Measurements from ENCODE around the gene NFASC. TPM values are rescaled to one million over a fixed set of nuclear protein-coding genes. Genes with fewer than 3 reads are reported as not detected.

Gene NFASC
- 11.1 TPM for total RNA-seq
- long read RNA-seq, partial matches to known transcripts = 3 of 12 reads
- long read RNA-seq, other reads (novel, unspliced or antisense) = 9 of 12 reads

GRCh38 chr1:204870160-204870912 is at the start of gene NFASC:
TSS of gene NFASC (plus strand) at chr1:204870862. CDS start at chr1:204944316, 73,454 bp downstream.
- ATAC-seq (ENCODE audit: poor library complexity) (no peak), DNase-seq (no peak)
- intact Hi-C loops (cut with DNase I) = loop anchor here (5.0 kb wide), 1 partner anchor 43 kb away; no protein-coding TSS in a partner anchor

- DNase-seq = no peak
- no peak for ATAC-seq (ENCODE audit: poor library complexity)
- intact Hi-C loops (cut with DNase I) = no loop called here
Measured at GRCh38 chr1:204821476-204821875, 49.2 kb upstream of the NFASC start.

DNA sequence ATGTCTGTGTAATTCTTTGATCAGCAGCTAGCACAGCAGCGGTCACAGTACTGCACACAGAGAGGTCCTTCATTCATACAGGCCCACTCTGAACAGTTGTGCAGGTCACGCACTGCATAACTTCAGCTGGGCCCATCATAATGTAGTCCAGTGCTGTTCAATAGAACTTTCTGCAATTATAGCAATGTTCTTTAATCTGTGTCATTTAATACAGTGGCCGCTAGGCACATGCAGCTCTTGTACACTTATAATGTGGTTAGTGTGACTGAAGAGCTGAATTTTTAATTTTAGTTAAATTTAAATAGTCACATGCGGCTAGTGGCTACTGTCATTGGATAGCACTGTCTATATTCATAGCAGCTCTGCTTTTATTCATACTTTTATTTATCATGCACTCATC is 48.7 kb upstream of the NFASC start:
- no peak for ATAC-seq (ENCODE audit: poor library complexity)
- no peak for DNase-seq
- intact Hi-C loops (cut with DNase I) = no loop called here

GRCh38 chr1:204826970-204827369 is 43.7 kb upstream of the NFASC start:
- intact Hi-C loops (cut with DNase I) = loop anchor here (5.0 kb wide), 1 partner anchor 45 kb away; the partner anchor contains the start of gene NFASC
- ATAC-seq (ENCODE audit: poor library complexity) (no peak), DNase-seq (no peak)

GRCh38 chr1:204828352-204828850 is 42.3 kb upstream of the NFASC start:
- peak; percentile 84 for DNase-seq
- ATAC-seq (ENCODE audit: poor library complexity) = peak; percentile 98
- intact Hi-C loops (cut with DNase I) = loop anchor here (5.0 kb wide), 1 partner anchor 44 kb away; the partner anchor contains the start of gene NFASC

DNA sequence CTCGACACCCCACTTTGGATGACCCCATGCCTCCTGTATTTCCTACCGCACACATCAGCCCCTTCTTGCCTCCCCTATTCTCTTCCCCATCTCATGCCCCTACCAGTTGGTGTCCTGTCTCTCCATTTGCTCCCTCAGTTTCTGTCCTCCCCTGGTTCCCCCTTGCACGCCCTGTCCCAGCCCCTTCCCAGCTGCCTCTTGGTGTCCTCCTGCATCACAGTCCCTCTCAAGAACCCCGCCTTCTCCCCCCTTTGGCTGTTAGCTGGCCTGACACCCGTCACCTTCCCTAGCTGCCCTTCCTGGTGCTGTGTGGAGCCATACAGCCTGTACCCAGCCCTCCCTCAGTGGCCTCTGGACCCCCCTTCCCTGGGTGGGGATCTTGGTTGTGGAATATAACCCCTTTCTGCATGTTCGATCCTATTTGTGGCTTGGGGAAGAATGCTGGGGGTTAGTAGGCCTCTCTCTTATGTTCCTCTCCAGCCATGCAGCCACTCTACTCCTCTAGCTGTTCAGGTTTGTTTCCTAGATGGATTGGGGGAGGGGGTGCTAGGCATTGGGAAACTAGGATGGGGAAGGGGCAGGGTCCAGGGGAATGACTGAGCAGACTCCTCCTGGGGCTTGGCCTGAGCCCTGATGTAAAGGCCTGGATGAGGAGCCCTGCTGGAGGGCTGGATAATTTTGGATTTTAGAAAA is 41.4 kb upstream of the NFASC start:
- DNase-seq = no peak
- intact Hi-C loops (cut with DNase I) = loop anchor here (5.0 kb wide), 1 partner anchor 43 kb away; the partner anchor contains the start of gene NFASC
- no peak for ATAC-seq (ENCODE audit: poor library complexity)

GRCh38 chr1:204830747-204831146 is 39.9 kb upstream of the NFASC start:
- intact Hi-C loops (cut with DNase I) = no loop called here
- no peak for ATAC-seq (ENCODE audit: poor library complexity)
- DNase-seq = no peak

DNA sequence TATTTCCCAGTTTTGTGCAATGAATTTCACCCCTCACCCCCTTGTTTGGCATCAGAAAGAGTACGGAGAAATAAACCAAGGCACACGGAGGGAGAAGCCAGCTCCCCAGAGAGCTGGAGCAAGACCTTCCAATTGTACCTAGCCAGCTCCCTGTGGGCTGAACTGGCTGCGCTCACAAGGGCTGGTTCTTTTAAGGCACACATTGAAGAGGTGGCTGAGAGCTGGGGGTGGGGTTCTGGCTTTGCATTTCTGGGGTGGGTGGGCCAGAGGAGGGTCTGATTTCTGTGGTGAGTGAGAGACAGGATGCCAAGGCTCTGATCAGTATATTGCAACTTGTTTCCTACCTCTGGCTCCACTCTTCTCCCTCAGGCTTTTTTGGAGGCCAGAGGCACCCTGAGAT is 39.5 kb upstream of the NFASC start:
- ATAC-seq (ENCODE audit: poor library complexity) (no peak), DNase-seq (no peak)
- intact Hi-C loops (cut with DNase I) = no loop called here

- intact Hi-C loops (cut with DNase I) = no loop called here
- DNase-seq (no peak), ATAC-seq (ENCODE audit: poor library complexity) (no peak)
Measured at GRCh38 chr1:204834336-204834735, 36.3 kb upstream of the NFASC start.

DNA sequence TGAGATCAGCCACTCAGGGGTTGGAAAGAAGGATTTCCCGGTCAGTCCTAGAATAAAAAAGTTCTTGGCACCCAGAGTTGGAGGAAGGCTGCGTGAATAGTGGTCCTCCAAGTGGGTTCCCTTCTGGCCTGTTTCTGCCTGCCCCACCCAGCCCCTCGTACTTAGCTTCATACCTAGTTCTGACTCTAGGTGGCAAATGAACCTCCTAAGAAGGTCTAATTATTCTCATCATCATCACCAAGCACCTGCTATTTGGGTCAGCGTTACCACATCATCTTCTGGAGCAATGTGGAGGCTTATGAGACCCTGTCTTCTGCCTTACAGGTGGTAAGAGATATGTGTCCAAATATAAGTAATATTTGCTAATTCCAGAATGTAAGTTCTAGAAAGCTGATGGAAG is 35.9 kb upstream of the NFASC start:
- DNase-seq (no peak), ATAC-seq (ENCODE audit: poor library complexity) (no peak)
- intact Hi-C loops (cut with DNase I) = no loop called here

GRCh38 chr1:204835737-204836136 is 34.9 kb upstream of the NFASC start:
- no peak for ATAC-seq (ENCODE audit: poor library complexity)
- intact Hi-C loops (cut with DNase I) = no loop called here
- DNase-seq = no peak

DNA sequence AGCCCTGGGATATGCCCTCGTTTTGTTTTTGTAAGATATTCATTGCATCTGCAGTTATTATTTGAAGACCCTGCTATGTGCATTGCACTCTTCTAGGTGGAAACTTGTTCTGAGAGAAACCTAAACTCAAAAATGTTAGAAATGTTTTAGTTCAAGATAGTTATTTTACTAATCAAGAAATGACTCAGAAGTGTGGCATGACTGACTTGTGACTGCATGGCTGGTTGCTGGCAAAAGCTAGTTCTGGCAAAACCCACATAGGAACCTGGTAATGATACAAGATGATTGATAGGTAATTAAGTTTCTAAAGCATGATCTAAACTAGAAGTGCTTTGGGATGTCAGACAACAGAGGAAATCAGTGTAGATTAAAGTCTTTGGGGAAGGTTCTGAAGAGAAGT is 33.8 kb upstream of the NFASC start:
- DNase-seq = no peak
- intact Hi-C loops (cut with DNase I) = no loop called here
- ATAC-seq (ENCODE audit: poor library complexity) = no peak

DNA sequence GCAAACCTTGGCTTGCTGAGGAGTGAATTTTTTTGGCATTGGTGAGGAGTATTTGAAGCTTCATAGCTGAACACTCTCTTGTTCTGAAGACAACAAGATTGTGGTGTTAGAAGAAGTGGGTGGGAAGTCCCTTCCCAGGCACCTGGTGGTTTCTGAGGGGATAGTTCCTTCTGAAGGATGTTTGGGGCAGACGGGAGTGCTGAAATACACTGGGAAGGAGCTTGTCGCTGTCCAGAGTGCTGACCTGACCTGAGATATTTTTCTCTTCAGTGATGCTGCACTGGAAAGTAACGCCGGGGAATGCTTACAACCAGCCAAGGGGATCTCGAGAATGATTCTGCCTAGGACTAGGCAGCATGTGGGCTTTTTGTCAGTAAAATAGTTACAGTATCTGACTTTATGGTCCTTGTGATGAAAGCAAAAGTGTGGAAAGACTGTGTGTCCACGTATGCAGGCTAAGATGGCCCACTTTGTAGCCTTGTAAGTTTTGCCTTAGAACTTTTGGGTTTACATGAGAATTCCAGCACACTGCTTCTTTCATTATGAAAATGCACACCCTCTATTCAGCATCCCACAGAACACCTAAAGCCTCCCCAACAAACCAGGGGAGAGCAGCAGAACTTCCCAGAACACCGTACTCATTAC is 33.1 kb upstream of the NFASC start:
- peak; percentile 59 for ATAC-seq (ENCODE audit: poor library complexity)
- intact Hi-C loops (cut with DNase I) = no loop called here

DNA sequence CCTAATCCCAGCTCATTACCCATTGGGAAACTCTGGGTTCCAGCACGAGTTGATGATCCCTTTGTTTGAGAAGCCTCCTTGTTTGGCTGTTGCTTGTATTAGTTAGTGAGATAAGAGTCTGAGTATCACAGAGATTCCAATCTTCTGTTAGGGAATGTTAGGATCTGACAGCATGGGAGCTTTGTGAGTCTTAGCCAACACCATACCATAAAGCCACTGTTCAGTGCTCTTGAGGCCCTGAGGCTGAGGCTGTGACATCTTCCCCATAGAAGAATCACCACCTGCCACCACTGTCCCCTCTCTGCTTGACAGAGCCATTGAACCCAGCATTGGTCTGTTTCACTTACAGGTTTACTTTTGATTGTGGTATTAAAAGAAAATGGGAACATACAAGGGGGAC is 29.3 kb upstream of the NFASC start:
- ATAC-seq (ENCODE audit: poor library complexity) = no peak
- intact Hi-C loops (cut with DNase I) = no loop called here
- DNase-seq = no peak

More for the DNA sequence above, 33.1 kb upstream of the NFASC start:
- DNase-seq = no peak

GRCh38 chr1:204841798-204842197 is 28.9 kb upstream of the NFASC start:
- intact Hi-C loops (cut with DNase I) = no loop called here
- DNase-seq = no peak
- no peak for ATAC-seq (ENCODE audit: poor library complexity)

GRCh38 chr1:204842369-204842768 is 28.3 kb upstream of the NFASC start:
- DNase-seq = no peak
- intact Hi-C loops (cut with DNase I) = no loop called here
- ATAC-seq (ENCODE audit: poor library complexity) = peak; percentile 73

DNA sequence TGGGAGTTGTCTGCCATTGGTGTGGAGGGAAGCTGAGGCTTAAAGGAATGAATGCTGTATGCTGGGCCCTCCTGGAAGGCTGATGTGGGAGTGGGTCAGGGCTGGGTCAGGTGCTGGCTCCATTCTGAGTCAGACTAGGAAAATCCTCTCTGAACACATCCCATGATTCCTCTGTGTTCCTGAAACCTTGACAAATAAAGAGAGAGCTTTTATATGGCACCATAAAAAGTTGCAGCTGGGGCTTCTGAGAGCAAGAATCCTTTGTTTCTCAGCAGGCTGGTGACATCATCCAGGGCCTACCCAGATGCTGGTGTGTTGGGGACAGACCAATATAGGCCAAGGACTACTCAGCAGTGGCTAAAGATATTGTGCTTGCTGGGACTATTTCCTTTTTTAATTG is 27.8 kb upstream of the NFASC start:
- no peak for DNase-seq
- ATAC-seq (ENCODE audit: poor library complexity) = peak; percentile 54
- intact Hi-C loops (cut with DNase I) = no loop called here

DNA sequence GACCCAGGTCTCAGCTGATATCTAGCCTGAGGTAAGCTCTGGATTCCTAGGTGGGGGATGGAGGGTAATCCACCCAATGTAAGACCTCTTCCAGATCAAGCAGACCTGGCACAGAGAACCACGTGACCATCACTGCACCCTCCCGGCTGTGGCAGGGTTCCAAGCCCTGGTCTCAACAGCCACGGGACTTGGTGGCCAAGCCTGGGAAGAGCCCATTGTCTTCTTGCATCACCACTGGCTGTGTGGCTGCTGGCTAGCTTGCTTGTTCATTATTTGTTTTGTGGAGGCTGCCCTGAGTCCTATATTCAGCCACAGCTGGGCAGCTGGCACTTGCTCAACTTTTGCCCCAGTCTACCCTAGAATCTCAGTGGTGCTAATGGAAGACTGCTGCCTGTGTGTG is 24.1 kb upstream of the NFASC start:
- DNase-seq (no peak), ATAC-seq (ENCODE audit: poor library complexity) (no peak)
- intact Hi-C loops (cut with DNase I) = no loop called here

GRCh38 chr1:204848579-204848978 is 22.1 kb upstream of the NFASC start:
- intact Hi-C loops (cut with DNase I) = no loop called here
- DNase-seq (no peak), ATAC-seq (ENCODE audit: poor library complexity) (no peak)

All from Right ventricle myocardium superior (tissue), 1 donor.